ENCODE results near the gene PTPRN2.
A peak's percentile ranks its signal among the peaks of the same experiment; 100 is the strongest.

Gene PTPRN2

DNA sequence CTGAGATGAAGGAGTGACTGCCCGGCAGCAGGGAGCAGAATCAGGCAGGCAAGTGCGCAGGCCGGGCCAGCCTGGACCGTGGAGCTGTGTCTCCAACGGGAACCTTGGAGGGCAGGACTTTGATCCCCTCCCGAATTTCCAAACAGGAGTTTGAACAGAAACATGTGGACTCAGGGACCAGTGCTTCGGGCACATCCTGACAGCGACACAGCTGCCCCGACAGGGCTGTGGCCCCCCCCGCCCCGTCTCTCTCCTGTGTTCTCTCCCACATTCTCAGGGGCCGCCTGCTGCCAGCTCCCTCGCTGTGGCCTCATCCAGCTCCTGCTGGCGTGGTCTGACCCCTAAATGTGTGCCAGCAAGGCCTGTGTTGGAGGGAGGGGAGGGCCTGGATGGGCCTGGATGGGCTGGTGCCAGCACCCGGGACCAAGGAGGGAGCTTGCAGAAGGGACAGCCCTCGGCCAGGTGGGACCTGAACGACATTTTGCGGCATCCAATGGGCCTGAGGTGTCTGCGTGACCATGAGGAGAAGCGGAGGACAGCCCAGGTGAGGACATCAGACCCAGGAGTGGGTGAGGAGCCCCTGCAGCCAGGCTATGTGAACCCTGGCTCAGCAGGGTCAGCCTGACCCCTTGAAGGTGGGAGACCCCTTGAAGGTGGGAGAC lies 1027.9 kb downstream of the PTPRN2 start:
- no peak overlapping the region for H3K4ac ChIP-seq (ENCODE audit: low read depth, low read length)
- H3K18ac ChIP-seq (ENCODE audit: low read length): no peak overlapping the region
- H3K56ac ChIP-seq (ENCODE audit: low read length): no peak overlapping the region
- DNase-seq: no peak
- no CpG with 5 or more reads among the region's 20 CpGs for WGBS (ENCODE audit: extremely low coverage, insufficient coverage, low lambda C conversion rate)
- H3K27ac ChIP-seq (ENCODE audit: low read depth, low read length): no peak overlapping the region
- no peak overlapping the region for H2BK5ac ChIP-seq (ENCODE audit: low read length)
- H3K4me2 ChIP-seq (ENCODE audit: low read length): no peak overlapping the region
- no peak overlapping the region for H4K5ac ChIP-seq (ENCODE audit: low read length)
- no peaks in the 10 kb centered on the region for H3K27me3 ChIP-seq (ENCODE audit: insufficient read depth, low read length, poor library complexity)
- no peak overlapping the region for H2AK5ac ChIP-seq (ENCODE audit: low read length)
- H2BK120ac ChIP-seq (ENCODE audit: low read depth, low read length): no peak overlapping the region
- no peaks in the 10 kb centered on the region for H3K4me1 ChIP-seq (ENCODE audit: control insufficient read depth, low read depth, low read length)
- H3K36me3 ChIP-seq (ENCODE audit: control insufficient read depth, insufficient read depth, low read length): no peaks in the 10 kb centered on the region
- no peak overlapping the region for H3K9ac ChIP-seq (ENCODE audit: low read length)
- no peak overlapping the region for H3K23ac ChIP-seq (ENCODE audit: low read length)
- no peaks in the 10 kb centered on the region for H3K79me2 ChIP-seq (ENCODE audit: control insufficient read depth, insufficient read depth, low read length)
- no peaks in the 10 kb centered on the region for H3K79me1 ChIP-seq (ENCODE audit: low read length)
- H3K4me3 ChIP-seq (ENCODE audit: low read length): no peak overlapping the region
- H4K8ac ChIP-seq (ENCODE audit: low read depth, low read length): no peak overlapping the region
- no peak overlapping the region for H2BK15ac ChIP-seq (replicated peaks; ENCODE audit: low read depth)

DNA sequence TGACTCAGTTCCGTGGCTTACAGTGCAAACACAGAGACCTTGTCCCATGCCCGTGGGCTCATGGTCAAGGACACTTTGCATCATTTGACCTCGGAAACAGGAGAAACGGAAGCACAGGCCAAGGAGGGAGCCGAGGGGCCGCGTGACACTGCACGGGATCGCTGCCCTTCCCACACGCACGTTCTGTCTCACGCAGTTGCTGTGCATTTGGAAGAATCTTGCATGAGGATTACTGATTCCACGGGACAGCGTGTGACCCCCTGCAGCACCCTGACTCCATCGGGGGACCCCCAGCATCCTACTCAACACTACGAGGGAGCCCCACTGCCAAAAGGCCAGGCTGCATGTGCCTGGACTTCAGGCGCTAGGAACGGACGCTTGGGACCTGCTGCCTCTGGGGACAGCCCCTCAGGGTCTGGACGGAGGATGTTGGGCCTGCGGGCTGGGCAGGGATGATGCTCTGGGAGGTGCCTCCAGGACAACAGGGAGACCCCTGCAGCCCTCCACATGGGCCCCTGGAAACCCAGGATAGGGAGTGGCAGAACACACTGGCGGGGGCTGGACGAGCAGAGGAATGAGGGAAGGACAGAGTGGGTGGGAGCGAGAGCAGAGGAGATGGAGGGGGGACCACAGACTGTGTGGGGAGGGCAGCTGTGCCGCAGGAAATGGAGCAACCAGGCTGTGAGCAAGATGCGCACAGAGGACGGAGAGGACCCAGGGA lies 1028.6 kb downstream of the PTPRN2 start:
- H3K18ac ChIP-seq (ENCODE audit: low read length): no peak overlapping the region
- H3K4me1 ChIP-seq (ENCODE audit: control insufficient read depth, low read depth, low read length): no peaks in the 10 kb centered on the region
- H3K27me3 ChIP-seq (ENCODE audit: insufficient read depth, low read length, poor library complexity): no peaks in the 10 kb centered on the region
- H2BK5ac ChIP-seq (ENCODE audit: low read length): no peak overlapping the region
- H3K4me3 ChIP-seq (ENCODE audit: low read length): no peak overlapping the region
- H3K79me2 ChIP-seq (ENCODE audit: control insufficient read depth, insufficient read depth, low read length): no peaks in the 10 kb centered on the region
- no peak overlapping the region for H2BK120ac ChIP-seq (ENCODE audit: low read depth, low read length)
- H4K8ac ChIP-seq (ENCODE audit: low read depth, low read length): no peak overlapping the region
- H3K4ac ChIP-seq (ENCODE audit: low read depth, low read length): no peak overlapping the region
- no peaks in the 10 kb centered on the region for H3K36me3 ChIP-seq (ENCODE audit: control insufficient read depth, insufficient read depth, low read length)
- no peaks in the 10 kb centered on the region for H3K79me1 ChIP-seq (ENCODE audit: low read length)
- H4K5ac ChIP-seq (ENCODE audit: low read length): no peak overlapping the region
- no CpG with 5 or more reads among the region's 27 CpGs for WGBS (ENCODE audit: extremely low coverage, insufficient coverage, low lambda C conversion rate)
- no peak overlapping the region for H3K9ac ChIP-seq (ENCODE audit: low read length)
- no peak overlapping the region for H3K4me2 ChIP-seq (ENCODE audit: low read length)
- H2AK5ac ChIP-seq (ENCODE audit: low read length): no peak overlapping the region
- DNase-seq: no peak
- no peak overlapping the region for H3K56ac ChIP-seq (ENCODE audit: low read length)
- H3K23ac ChIP-seq (ENCODE audit: low read length): no peak overlapping the region
- no peak overlapping the region for H3K27ac ChIP-seq (ENCODE audit: low read depth, low read length)
- no peak overlapping the region for H2BK15ac ChIP-seq (replicated peaks; ENCODE audit: low read depth)

GRCh38 chr7:157558516-157558874 lies 1029.1 kb downstream of the PTPRN2 start:
- Histone ChIP-seq H3K36me3 (ENCODE audit: control insufficient read depth, insufficient read depth, low read length) (no peaks in the 10 kb centered on the region), H3K27ac (ENCODE audit: low read depth, low read length) (no peak overlapping the region), H3K79me1 (ENCODE audit: low read length) (no peaks in the 10 kb centered on the region), H2BK5ac (ENCODE audit: low read length) (no peak overlapping the region), H3K9ac (ENCODE audit: low read length) (no peak overlapping the region), H3K27me3 (ENCODE audit: insufficient read depth, low read length, poor library complexity) (no peaks in the 10 kb centered on the region), H2BK15ac (replicated peaks; ENCODE audit: low read depth) (no peak overlapping the region), H3K18ac (ENCODE audit: low read length) (no peak overlapping the region), H3K4me3 (ENCODE audit: low read length) (no peak overlapping the region), H3K4ac (ENCODE audit: low read depth, low read length) (no peak overlapping the region), H3K79me2 (ENCODE audit: control insufficient read depth, insufficient read depth, low read length) (no peaks in the 10 kb centered on the region), H2BK120ac (ENCODE audit: low read depth, low read length) (no peak overlapping the region), H3K4me2 (ENCODE audit: low read length) (no peak overlapping the region), H2AK5ac (ENCODE audit: low read length) (no peak overlapping the region), H3K4me1 (ENCODE audit: control insufficient read depth, low read depth, low read length) (no peaks in the 10 kb centered on the region), H4K5ac (ENCODE audit: low read length) (no peak overlapping the region), H3K23ac (ENCODE audit: low read length) (no peak overlapping the region), H4K8ac (ENCODE audit: low read depth, low read length) (no peak overlapping the region), H3K56ac (ENCODE audit: low read length) (no peak overlapping the region)
- DNase-seq: no peak
- no CpG with 5 or more reads among the region's 9 CpGs for WGBS (ENCODE audit: extremely low coverage, insufficient coverage, low lambda C conversion rate)

DNA sequence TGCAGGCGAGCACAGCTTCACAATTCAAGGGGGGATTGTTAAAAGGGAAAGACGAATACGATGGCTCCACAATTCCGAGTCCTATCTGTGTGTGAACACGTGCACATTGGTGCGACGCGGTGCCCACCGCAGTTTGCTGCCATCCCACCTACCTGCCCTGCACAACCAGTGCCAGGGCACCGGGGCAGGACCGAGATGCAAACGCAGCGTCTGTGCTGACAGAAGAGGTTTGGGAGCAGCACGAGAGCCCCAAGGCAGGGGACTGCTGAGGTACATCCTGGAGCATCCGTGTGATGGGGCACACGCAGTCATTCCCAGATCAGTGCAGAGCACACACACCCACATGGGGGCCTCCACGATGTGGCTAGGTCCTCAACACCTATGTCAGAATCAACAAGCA lies 1029.6 kb downstream of the PTPRN2 start:
- H4K8ac ChIP-seq (ENCODE audit: low read depth, low read length): no peak overlapping the region
- no CpG with 5 or more reads among the region's 17 CpGs for WGBS (ENCODE audit: extremely low coverage, insufficient coverage, low lambda C conversion rate)

GRCh38 chr7:157557263-157557662 lies 1030.4 kb downstream of the PTPRN2 start:
- Histone ChIP-seq H2BK5ac (ENCODE audit: low read length) (no peak overlapping the region), H3K4me1 (ENCODE audit: control insufficient read depth, low read depth, low read length) (no peaks in the 10 kb centered on the region), H3K18ac (ENCODE audit: low read length) (no peak overlapping the region), H3K4me2 (ENCODE audit: low read length) (no peak overlapping the region), H3K4me3 (ENCODE audit: low read length) (no peak overlapping the region), H3K27me3 (ENCODE audit: insufficient read depth, low read length, poor library complexity) (no peaks in the 10 kb centered on the region), H3K27ac (ENCODE audit: low read depth, low read length) (no peak overlapping the region), H3K79me2 (ENCODE audit: control insufficient read depth, insufficient read depth, low read length) (no peaks in the 10 kb centered on the region), H3K36me3 (ENCODE audit: control insufficient read depth, insufficient read depth, low read length) (no peaks in the 10 kb centered on the region), H2AK5ac (ENCODE audit: low read length) (no peak overlapping the region), H4K8ac (ENCODE audit: low read depth, low read length) (no peak overlapping the region), H3K23ac (ENCODE audit: low read length) (no peak overlapping the region), H3K56ac (ENCODE audit: low read length) (no peak overlapping the region), H3K79me1 (ENCODE audit: low read length) (no peaks in the 10 kb centered on the region), H3K4ac (ENCODE audit: low read depth, low read length) (no peak overlapping the region), H2BK120ac (ENCODE audit: low read depth, low read length) (no peak overlapping the region), H4K5ac (ENCODE audit: low read length) (no peak overlapping the region), H2BK15ac (replicated peaks; ENCODE audit: low read depth) (no peak overlapping the region), H3K9ac (ENCODE audit: low read length) (no peak overlapping the region)
- no peak for DNase-seq
- no CpG with 5 or more reads among the region's 1 CpG for WGBS (ENCODE audit: extremely low coverage, insufficient coverage, low lambda C conversion rate)

More for the DNA sequence above, 1029.6 kb downstream of the PTPRN2 start:
- Histone ChIP-seq H3K56ac (ENCODE audit: low read length) (no peak overlapping the region), H2BK15ac (replicated peaks; ENCODE audit: low read depth) (no peak overlapping the region), H3K36me3 (ENCODE audit: control insufficient read depth, insufficient read depth, low read length) (no peaks in the 10 kb centered on the region), H3K27ac (ENCODE audit: low read depth, low read length) (no peak overlapping the region), H3K9ac (ENCODE audit: low read length) (no peak overlapping the region), H3K4me1 (ENCODE audit: control insufficient read depth, low read depth, low read length) (no peaks in the 10 kb centered on the region), H3K27me3 (ENCODE audit: insufficient read depth, low read length, poor library complexity) (no peaks in the 10 kb centered on the region), H3K18ac (ENCODE audit: low read length) (no peak overlapping the region), H2AK5ac (ENCODE audit: low read length) (no peak overlapping the region), H4K5ac (ENCODE audit: low read length) (no peak overlapping the region), H2BK120ac (ENCODE audit: low read depth, low read length) (no peak overlapping the region), H3K4me3 (ENCODE audit: low read length) (no peak overlapping the region), H2BK5ac (ENCODE audit: low read length) (no peak overlapping the region), H3K79me2 (ENCODE audit: control insufficient read depth, insufficient read depth, low read length) (no peaks in the 10 kb centered on the region), H3K23ac (ENCODE audit: low read length) (no peak overlapping the region), H3K4ac (ENCODE audit: low read depth, low read length) (no peak overlapping the region), H3K79me1 (ENCODE audit: low read length) (no peaks in the 10 kb centered on the region), H3K4me2 (ENCODE audit: low read length) (no peak overlapping the region)
- no peak for DNase-seq

- Histone ChIP-seq H3K4ac (ENCODE audit: low read depth, low read length) (no peak overlapping the region), H3K4me2 (ENCODE audit: low read length) (no peak overlapping the region), H3K4me1 (ENCODE audit: control insufficient read depth, low read depth, low read length) (no peaks in the 10 kb centered on the region), H4K5ac (ENCODE audit: low read length) (no peak overlapping the region), H2BK120ac (ENCODE audit: low read depth, low read length) (no peak overlapping the region), H4K8ac (ENCODE audit: low read depth, low read length) (no peak overlapping the region), H3K56ac (ENCODE audit: low read length) (no peak overlapping the region), H3K27me3 (ENCODE audit: insufficient read depth, low read length, poor library complexity) (no peaks in the 10 kb centered on the region), H3K36me3 (ENCODE audit: control insufficient read depth, insufficient read depth, low read length) (no peaks in the 10 kb centered on the region), H3K79me2 (ENCODE audit: control insufficient read depth, insufficient read depth, low read length) (no peaks in the 10 kb centered on the region), H3K23ac (ENCODE audit: low read length) (no peak overlapping the region), H2BK5ac (ENCODE audit: low read length) (no peak overlapping the region), H3K9ac (ENCODE audit: low read length) (no peak overlapping the region), H3K4me3 (ENCODE audit: low read length) (peak overlapping the region; percentile 17), H3K27ac (ENCODE audit: low read depth, low read length) (no peak overlapping the region), H2BK15ac (replicated peaks; ENCODE audit: low read depth) (no peak overlapping the region), H2AK5ac (ENCODE audit: low read length) (no peak overlapping the region), H3K79me1 (ENCODE audit: low read length) (no peaks in the 10 kb centered on the region), H3K18ac (ENCODE audit: low read length) (no peak overlapping the region)
- DNase-seq: no peak
- WGBS (ENCODE audit: extremely low coverage, insufficient coverage, low lambda C conversion rate): no CpG with 5 or more reads among the region's 1 CpG
These were observed 1031.0 kb downstream of the PTPRN2 start for GRCh38 chr7:157556642-157556944.
